Brain microvascular endothelial cell (primary cell): Measurements from ENCODE around the gene LRCH2.

Source experiments
- DNase-seq: peaks from one replicate; pipeline ENCODE4 v3.0.0-alpha.2; 2020
- H3K27ac ChIP-seq: fragments of 250-450 bp; sonication (Bioruptor Pico); 2 replicates; pipeline ENCODE4 v1.5.1; 2020; ENCODE audit warnings: mild to moderate bottlenecking, moderate library complexity
- H3K27me3 ChIP-seq: fragments of 250-450 bp; sonication (Bioruptor Pico); replicated peaks from 2 replicates; pipeline ENCODE4 v1.5.1; 2020; ENCODE audit warnings: mild to moderate bottlenecking
- H3K36me3 ChIP-seq: fragments of 250-450 bp; sonication (Bioruptor Pico); replicated peaks from 2 replicates; pipeline ENCODE4 v1.5.1; 2020; ENCODE audit warnings: mild to moderate bottlenecking
- H3K4me3 ChIP-seq: 2 replicates; pipeline ENCODE4 v1.5.1; 2011; ENCODE audit warnings: low read depth, mild to moderate bottlenecking, control low read depth, low read length, moderate library complexity
- CTCF ChIP-seq: IDR thresholded peaks from 2 replicates; pipeline ENCODE4 v1.5.1; 2011; ENCODE audit warnings: low read depth, mild to moderate bottlenecking, moderate library complexity, low read length, control low read depth, inconsistent platforms; ENCODE audit errors: missing control alignments
- in situ Hi-C: cut with HindIII; loops from 2 replicates; pipeline ENCODE4 v1.10.0; 2017; ENCODE audit warnings: low sequenced_read_pairs, low pct_ligation_motif_present

Gene LRCH2

GRCh38 chrX:115261148-115261547 lies 27.3 kb upstream of the LRCH2 start:
- H3K36me3 ChIP-seq, result no peaks in the 10 kb centered on the region
- DNase-seq, result no peak
- no peaks in the 10 kb centered on the region for H3K27me3 ChIP-seq
- in situ Hi-C loops, result no loop called here
- no peak overlapping the region for H3K4me3 ChIP-seq
- no peak for TF ChIP-seq CTCF
- no peak overlapping the region for H3K27ac ChIP-seq

GRCh38 chrX:115260330-115260729 lies 26.4 kb upstream of the LRCH2 start:
- no peak for DNase-seq
- Histone ChIP-seq H3K36me3 (no peaks in the 10 kb centered on the region), H3K27me3 (no peaks in the 10 kb centered on the region), H3K4me3 (no peak overlapping the region), H3K27ac (no peak overlapping the region)
- TF ChIP-seq CTCF, result no peak
- in situ Hi-C loops, result no loop called here

DNA sequence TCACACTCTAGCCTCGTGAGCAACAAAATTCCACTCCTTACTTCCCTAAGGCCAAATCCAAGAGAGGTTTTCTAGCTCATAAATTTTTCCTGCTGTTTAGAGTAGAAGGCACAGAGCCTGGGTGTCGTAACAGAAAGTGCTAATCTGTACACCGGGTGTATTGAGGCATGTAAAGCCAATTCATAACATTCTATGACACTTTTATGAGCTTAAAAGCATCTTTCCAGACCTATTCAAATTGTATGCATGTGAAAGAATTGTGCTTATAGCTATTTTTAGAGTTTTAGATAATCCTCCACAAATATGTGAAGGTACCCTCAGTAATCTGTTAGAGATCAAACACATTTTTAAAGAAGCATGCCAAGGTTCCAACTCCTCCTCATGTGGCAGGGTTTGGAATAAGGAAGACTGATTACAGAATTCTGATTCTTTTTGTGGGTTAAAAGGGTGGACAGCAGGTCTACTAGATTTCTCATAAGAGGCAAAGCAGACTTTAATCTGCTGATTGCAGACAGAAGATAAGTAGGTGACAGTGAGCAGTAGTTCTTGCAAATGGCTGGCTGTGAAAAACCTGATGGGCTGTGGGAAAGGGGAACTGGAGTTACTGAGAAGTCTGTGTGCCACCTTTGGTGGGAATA lies 25.5 kb upstream of the LRCH2 start:
- no peak for DNase-seq
- in situ Hi-C loops, result no loop called here
- Histone ChIP-seq H3K27ac (no peak overlapping the region), H3K4me3 (no peak overlapping the region), H3K27me3 (no peaks in the 10 kb centered on the region), H3K36me3 (no peaks in the 10 kb centered on the region)
- TF ChIP-seq CTCF, result no peak

DNA sequence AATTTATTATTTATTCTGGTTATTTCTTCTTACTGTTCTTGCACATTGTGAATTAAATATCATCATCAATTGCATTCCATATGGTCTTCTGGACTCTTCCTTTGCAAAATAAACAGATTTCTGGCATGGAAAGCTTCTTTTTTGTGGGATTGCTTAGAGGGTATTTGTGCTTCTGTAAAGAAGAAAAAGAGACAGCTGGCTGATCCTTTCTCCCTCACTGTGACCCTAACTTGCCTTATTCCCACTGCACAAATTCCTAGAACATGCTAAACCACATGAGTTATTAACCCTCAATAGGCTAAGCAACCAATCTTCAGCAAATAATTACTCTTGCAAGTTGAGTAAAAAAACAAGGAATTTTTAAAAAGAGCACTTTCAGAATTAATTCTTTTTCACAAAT lies 23.8 kb upstream of the LRCH2 start:
- in situ Hi-C loops, result no loop called here
- no peak for TF ChIP-seq CTCF
- Histone ChIP-seq H3K36me3 (no peaks in the 10 kb centered on the region), H3K27ac (no peak overlapping the region), H3K27me3 (no peaks in the 10 kb centered on the region), H3K4me3 (no peak overlapping the region)
- no peak for DNase-seq

GRCh38 chrX:115255003-115255402 lies 21.1 kb upstream of the LRCH2 start:
- Histone ChIP-seq H3K4me3 (no peak overlapping the region), H3K27ac (no peak overlapping the region), H3K36me3 (no peaks in the 10 kb centered on the region), H3K27me3 (no peaks in the 10 kb centered on the region)
- DNase-seq, result no peak
- in situ Hi-C loops, result no loop called here
- TF ChIP-seq CTCF, result no peak
